Fibroblast of lung (primary cell): ENCODE results near the gene ARHGAP28.

Experiments used
- EZH2 ChIP-seq: IDR thresholded peaks from 2 replicates; pipeline ENCODE4 v1.5.1; 2012; ENCODE audit warnings: low read length, control low read depth, mild to moderate bottlenecking; ENCODE audit errors: missing control alignments
- TF ChIP-seq, protein P1 (sequence below), 2 donors: IDR thresholded peaks in 1 of 2; conservative IDR thresholded peaks in 1 of 2; 1 replicate in 1 of 2; 2 replicates in 1 of 2; pipeline ENCODE4 v1.5.1; 2011 to 2012; ENCODE audit warnings: low read length in 2 of 2, control low read depth in 1 of 2, inconsistent platforms in 1 of 2, low read depth in 1 of 2, mild to moderate bottlenecking in 1 of 2

DNA sequence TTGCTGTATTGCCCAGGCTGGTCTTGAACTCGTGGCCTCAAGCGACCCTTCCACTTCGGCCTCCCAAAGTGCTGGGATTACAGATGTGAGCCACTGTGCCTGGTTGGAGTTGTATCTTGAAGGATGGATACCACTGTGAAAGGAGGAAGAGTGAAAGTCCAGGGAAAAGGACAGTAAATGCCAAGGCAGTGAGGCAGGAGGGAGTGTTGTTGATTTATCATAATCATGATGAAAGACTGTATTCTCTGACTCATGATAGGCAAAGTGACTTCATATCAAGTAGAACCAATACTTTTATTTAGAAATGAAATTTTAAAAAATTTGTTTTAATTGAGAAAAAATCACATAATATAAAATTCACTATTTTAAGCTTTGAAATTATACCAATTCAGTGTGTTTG lies 162.3 kb downstream of the ARHGAP28 start:
- TF ChIP-seq, protein P1, sequence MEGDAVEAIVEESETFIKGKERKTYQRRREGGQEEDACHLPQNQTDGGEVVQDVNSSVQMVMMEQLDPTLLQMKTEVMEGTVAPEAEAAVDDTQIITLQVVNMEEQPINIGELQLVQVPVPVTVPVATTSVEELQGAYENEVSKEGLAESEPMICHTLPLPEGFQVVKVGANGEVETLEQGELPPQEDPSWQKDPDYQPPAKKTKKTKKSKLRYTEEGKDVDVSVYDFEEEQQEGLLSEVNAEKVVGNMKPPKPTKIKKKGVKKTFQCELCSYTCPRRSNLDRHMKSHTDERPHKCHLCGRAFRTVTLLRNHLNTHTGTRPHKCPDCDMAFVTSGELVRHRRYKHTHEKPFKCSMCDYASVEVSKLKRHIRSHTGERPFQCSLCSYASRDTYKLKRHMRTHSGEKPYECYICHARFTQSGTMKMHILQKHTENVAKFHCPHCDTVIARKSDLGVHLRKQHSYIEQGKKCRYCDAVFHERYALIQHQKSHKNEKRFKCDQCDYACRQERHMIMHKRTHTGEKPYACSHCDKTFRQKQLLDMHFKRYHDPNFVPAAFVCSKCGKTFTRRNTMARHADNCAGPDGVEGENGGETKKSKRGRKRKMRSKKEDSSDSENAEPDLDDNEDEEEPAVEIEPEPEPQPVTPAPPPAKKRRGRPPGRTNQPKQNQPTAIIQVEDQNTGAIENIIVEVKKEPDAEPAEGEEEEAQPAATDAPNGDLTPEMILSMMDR (conservative IDR thresholded peaks at IDR 0.05 in 1 of 2, IDR thresholded peaks at IDR 0.05 in 1 of 2; ENCODE audit: low read depth in 1 of 2, low read length in 2 of 2) = no peak
- TF ChIP-seq EZH2 = no peak
